Progenitor cell of endocrine pancreas (in vitro differentiated cells): ENCODE measurements around the gene SYCN. TPM values are rescaled to one million over a fixed set of nuclear protein-coding genes. Genes with fewer than 3 reads are reported as not detected.

Experiments
- DNase-seq: peaks from one replicate; pipeline ENCODE4 v3.0.0; 2021; ENCODE audit warnings: low spot score; ENCODE audit not compliant: unreplicated experiment
- H3K27ac Mint-ChIP-seq: 2 replicates; pipeline ENCODE4 v1.8.0; 2021; ENCODE audit warnings: mild to moderate bottlenecking, moderate library complexity, mixed read lengths
- H3K27me3 Mint-ChIP-seq: 2 replicates; pipeline ENCODE4 v1.8.0; 2021; ENCODE audit warnings: mixed read lengths
- H3K36me3 Mint-ChIP-seq: 2 replicates; pipeline ENCODE4 v1.8.0; 2022; ENCODE audit warnings: mixed read lengths; ENCODE audit not compliant: insufficient read depth
- H3K4me1 Mint-ChIP-seq: 2 replicates; pipeline ENCODE4 v1.8.0; 2021; ENCODE audit warnings: low read depth, mixed read lengths
- H3K4me3 Mint-ChIP-seq: 2 replicates; pipeline ENCODE4 v1.8.0; 2021; ENCODE audit warnings: low read depth, mild to moderate bottlenecking, moderate library complexity, mixed read lengths
- H3K9me3 Mint-ChIP-seq: 2 replicates; pipeline ENCODE4 v1.8.0; 2021; ENCODE audit warnings: low read depth, mixed read lengths
- total RNA-seq: library from RNA; stranded (reverse); gene quantifications from 2 replicates; pipeline ENCODE4 v1.2.1, GENCODE V29; 2021
- TF ChIP-seq, protein P1 (sequence below): fragments of 200-600 bp; sonication (generic); IDR thresholded peaks from one replicate; pipeline ENCODE4 v1.5.0; 2021; ENCODE audit warnings: antibody characterized with exemption, mild to moderate bottlenecking; ENCODE audit not compliant: unreplicated experiment

SYCN gene
- total RNA-seq, 1 donor from 2014 or later: not detected

DNA sequence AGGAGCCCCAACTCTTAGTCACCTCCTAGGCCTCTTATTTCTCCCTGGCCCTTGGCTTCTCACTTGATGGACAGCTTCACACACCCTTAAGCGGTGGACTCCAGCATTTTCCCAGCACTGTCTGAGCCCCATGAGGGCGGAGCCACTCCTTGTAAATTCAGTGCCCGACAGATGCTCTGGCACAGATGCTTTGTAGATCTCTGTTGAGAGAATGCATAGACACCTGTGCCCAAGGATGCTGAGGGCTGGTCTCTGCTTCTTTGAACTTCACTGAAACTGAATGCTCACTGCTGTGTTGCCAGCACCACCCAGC, 3.3 kb downstream of the SYCN start:
- Mint-ChIP-seq H3K4me3 (no peak overlapping the region), H3K4me1 (peaks cover 8% of the 10 kb centered on the region), H3K36me3 (no peaks in the 10 kb centered on the region), H3K27me3 (peaks cover 57% of the 10 kb centered on the region), H3K27ac (no peak overlapping the region), H3K9me3 (no peaks in the 10 kb centered on the region)
- TF ChIP-seq, protein P1, sequence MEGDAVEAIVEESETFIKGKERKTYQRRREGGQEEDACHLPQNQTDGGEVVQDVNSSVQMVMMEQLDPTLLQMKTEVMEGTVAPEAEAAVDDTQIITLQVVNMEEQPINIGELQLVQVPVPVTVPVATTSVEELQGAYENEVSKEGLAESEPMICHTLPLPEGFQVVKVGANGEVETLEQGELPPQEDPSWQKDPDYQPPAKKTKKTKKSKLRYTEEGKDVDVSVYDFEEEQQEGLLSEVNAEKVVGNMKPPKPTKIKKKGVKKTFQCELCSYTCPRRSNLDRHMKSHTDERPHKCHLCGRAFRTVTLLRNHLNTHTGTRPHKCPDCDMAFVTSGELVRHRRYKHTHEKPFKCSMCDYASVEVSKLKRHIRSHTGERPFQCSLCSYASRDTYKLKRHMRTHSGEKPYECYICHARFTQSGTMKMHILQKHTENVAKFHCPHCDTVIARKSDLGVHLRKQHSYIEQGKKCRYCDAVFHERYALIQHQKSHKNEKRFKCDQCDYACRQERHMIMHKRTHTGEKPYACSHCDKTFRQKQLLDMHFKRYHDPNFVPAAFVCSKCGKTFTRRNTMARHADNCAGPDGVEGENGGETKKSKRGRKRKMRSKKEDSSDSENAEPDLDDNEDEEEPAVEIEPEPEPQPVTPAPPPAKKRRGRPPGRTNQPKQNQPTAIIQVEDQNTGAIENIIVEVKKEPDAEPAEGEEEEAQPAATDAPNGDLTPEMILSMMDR: no peak
- no peak for DNase-seq

DNA sequence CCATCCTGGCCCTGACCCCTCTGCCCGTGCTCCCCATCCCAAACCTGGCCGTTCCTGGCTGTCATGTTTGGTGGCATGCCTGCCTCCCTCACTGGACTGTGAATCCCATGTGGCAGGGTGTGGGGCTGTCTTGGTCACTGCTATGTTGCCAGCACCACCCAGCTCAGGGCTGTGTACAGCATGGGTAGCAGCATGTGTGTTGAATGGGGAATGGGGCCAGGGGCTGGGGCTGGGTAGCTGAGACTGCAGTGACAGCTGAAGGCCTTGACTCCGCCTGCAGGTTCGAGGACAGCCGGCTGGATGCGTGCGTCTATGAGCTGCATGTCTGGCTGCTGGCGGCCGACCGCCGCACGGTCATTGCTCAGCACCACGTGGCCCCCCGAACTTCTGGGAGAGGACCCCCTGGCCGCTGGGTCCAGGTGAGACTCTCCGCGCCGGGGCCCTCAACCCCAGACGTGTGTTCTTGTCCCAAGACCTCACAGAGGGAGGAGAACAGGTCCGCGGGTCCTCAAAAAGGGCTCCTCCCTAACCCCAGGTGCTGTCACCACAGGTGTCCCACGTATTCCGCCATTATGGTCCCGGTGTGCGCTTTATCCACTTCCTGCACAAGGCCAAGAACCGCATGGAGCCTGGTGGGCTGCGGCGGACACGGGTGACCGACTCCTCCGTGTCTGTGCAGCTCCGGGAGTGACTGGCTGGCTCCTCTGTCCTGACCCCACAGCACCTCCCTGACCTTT, 3.8 kb downstream of the SYCN start:
- H3K4me1 Mint-ChIP-seq: peaks cover 12% of the 10 kb centered on the region
- no peaks in the 10 kb centered on the region for H3K9me3 Mint-ChIP-seq
- no peak overlapping the region for H3K27ac Mint-ChIP-seq
- H3K36me3 Mint-ChIP-seq: no peaks in the 10 kb centered on the region
- H3K27me3 Mint-ChIP-seq: peaks cover 60% of the 10 kb centered on the region
- TF ChIP-seq, protein P1: no peak
- DNase-seq: no peak
- no peak overlapping the region for H3K4me3 Mint-ChIP-seq

DNA sequence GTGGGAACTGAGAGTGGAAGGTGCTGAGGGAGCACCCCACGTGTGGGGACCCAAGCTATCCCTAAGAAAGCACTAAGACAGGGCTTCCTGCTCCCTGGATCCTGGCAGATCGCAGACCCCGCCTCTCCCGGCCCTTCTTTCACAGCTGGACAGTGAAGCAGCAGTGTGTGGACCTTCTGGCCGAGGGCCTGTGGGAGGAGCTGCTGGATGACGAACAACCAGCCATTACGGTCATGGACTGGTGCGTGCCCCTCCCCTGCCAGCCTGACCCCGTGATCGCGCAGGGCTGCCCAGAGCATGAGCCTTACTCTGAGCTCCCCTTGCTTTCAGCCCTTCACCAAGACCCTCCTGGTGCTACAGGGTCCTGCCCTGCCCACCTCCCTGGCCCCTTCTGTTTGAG, 5.0 kb downstream of the SYCN start:
- Mint-ChIP-seq H3K27ac (no peak overlapping the region), H3K4me3 (no peak overlapping the region), H3K4me1 (peaks cover 13% of the 10 kb centered on the region), H3K9me3 (no peaks in the 10 kb centered on the region), H3K36me3 (no peaks in the 10 kb centered on the region), H3K27me3 (peaks cover 61% of the 10 kb centered on the region)
- TF ChIP-seq, protein P1: no peak
- no peak for DNase-seq

DNA sequence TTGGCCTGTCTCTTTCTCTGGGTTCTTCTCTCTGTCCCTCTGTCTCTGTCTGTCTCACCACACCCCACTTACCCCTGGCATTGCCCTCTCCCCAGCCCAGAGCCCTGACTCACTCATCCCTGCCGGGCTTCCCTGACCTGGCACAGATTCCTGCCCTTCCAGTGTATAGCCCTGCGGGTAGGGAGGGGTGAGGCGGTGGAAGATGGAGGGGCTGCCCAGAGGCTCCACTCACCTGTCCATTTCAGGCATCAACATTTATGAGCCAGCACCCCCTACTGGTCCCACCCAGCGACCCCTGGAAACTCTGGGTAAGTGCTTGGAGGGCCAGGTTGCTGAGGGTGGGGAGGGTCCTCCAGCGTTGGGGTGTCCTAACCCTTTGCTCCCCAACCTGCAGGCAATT, 6.3 kb downstream of the SYCN start:
- H3K4me3 Mint-ChIP-seq: no peak overlapping the region

DNA sequence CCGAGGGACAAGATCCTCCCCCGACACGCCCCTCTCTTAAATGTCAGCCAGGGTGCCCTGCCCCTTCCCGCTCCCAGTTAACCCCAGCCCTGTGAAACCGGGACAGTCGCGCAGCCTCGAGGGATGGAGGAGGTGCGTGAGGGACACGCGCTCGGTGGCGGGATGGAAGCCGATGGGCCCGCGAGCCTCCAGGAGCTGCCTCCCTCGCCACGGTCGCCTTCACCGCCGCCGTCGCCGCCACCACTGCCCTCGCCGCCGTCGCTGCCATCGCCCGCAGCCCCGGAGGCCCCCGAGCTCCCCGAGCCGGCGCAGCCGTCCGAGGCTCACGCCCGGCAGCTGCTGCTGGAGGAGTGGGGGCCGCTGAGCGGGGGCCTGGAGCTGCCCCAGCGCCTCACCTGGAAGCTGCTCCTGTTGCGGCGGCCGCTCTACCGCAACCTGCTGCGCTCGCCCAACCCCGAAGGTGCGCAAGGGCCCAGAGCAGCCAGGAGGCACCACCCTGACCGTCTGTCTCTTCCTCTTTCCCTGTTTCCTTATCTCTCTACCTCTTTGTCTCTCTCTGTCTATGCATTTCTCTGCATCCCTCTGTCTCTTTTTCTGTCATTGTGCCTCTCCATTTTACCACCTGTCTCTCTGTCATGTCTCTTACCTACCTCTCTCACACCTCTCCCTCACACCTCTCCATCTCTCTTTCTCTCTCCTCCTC, 7.1 kb downstream of the SYCN start, which contains the start of gene NCCRP1:
NCCRP1 (plus strand) TSS at position 105 of the 703 bp plus-strand sequence; CDS start at position 124, 19 bp downstream.
- Mint-ChIP-seq H3K4me1 (peaks cover 19% of the 10 kb centered on the region), H3K27me3 (peaks cover 60% of the 10 kb centered on the region), H3K4me3 (peak within 1 kb of the TSS; percentile 16), H3K9me3 (no peaks in the 10 kb centered on the region), H3K36me3 (no peaks in the 10 kb centered on the region), H3K27ac (no peak within 1 kb of the TSS)
- TF ChIP-seq, protein P1: no peak
- DNase-seq: no peak

More for the DNA sequence above, 6.3 kb downstream of the SYCN start:
- Mint-ChIP-seq H3K27ac (no peak overlapping the region), H3K36me3 (no peaks in the 10 kb centered on the region), H3K4me1 (peaks cover 19% of the 10 kb centered on the region), H3K27me3 (peaks cover 62% of the 10 kb centered on the region), H3K9me3 (no peaks in the 10 kb centered on the region)
- TF ChIP-seq, protein P1: no peak
- no peak for DNase-seq
